GM18858 (cell line): Measurements from ENCODE around the gene PRRC2B.
"Not testable (repeated sequence)": the region's sequence is repeated elsewhere in the genome, so short reads cannot be mapped to it uniquely, and the experiment has no call there.

Experiments
- ATAC-seq: cut with Tn5 transposase; IDR thresholded peaks from one replicate; pipeline ENCODE4 v1.9.1; 2021; ENCODE audit not compliant: unreplicated experiment

Gene PRRC2B

GRCh38 chr9:131386281-131386680 is 7.6 kb upstream of the PRRC2B start:
- ATAC-seq = no peak

GRCh38 chr9:131387394-131387793 is 6.5 kb upstream of the PRRC2B start:
- no peak for ATAC-seq

- no peak for ATAC-seq
Observed at GRCh38 chr9:131391020-131391419, 2.9 kb upstream of the PRRC2B start.

- ATAC-seq = no peak
Observed at GRCh38 chr9:131391504-131391903, 2.4 kb upstream of the PRRC2B start.

- ATAC-seq = no peak
Observed at GRCh38 chr9:131394464-131395156, 724 bp downstream of the PRRC2B start.

- ATAC-seq = no peak
Observed at GRCh38 chr9:131395157-131396098, 1.5 kb downstream of the PRRC2B start.

- ATAC-seq = not testable (repeated sequence)
Observed at GRCh38 chr9:131396099-131396479, 2.2 kb downstream of the PRRC2B start.

GRCh38 chr9:131396626-131397025 is 2.7 kb downstream of the PRRC2B start:
- ATAC-seq = no peak

GRCh38 chr9:131397100-131397790 is 3.4 kb downstream of the PRRC2B start:
- ATAC-seq = no peak

- no peak for ATAC-seq
Observed at GRCh38 chr9:131398204-131398603, 4.3 kb downstream of the PRRC2B start.

GRCh38 chr9:131399972-131400371 is 6.1 kb downstream of the PRRC2B start:
- ATAC-seq = no peak

- ATAC-seq = no peak
Observed at GRCh38 chr9:131400627-131401026, 6.7 kb downstream of the PRRC2B start.

- ATAC-seq = no peak
Observed at GRCh38 chr9:131402073-131402472, 8.2 kb downstream of the PRRC2B start.

GRCh38 chr9:131402738-131403492 is 9.0 kb downstream of the PRRC2B start:
- ATAC-seq = no peak

GRCh38 chr9:131403493-131403773 is 9.5 kb downstream of the PRRC2B start:
- ATAC-seq = no peak

GRCh38 chr9:131404581-131404980 is 10.7 kb downstream of the PRRC2B start:
- ATAC-seq = no peak

GRCh38 chr9:131404987-131405386 is 11.1 kb downstream of the PRRC2B start:
- ATAC-seq = no peak

- no peak for ATAC-seq
Observed at GRCh38 chr9:131405428-131405827, 11.5 kb downstream of the PRRC2B start.

GRCh38 chr9:131405858-131406537 is 12.1 kb downstream of the PRRC2B start:
- no peak for ATAC-seq
